WTC11 (cell line): Measurements from ENCODE around the gene MTUS2. TPM values are rescaled to one million over a fixed set of nuclear protein-coding genes. Genes with fewer than 3 reads are reported as not detected.

Experiments used
- ATAC-seq: fragments of 200-7000 bp; cut with Tn5 transposase; 2 replicates; pipeline ENCODE4 v1.10.0; 2021; ENCODE audit warnings: mild to moderate bottlenecking, moderate library complexity
- CTCF ChIA-PET: fragments of 300-600 bp; sonication (Branson Sonifier 250); formaldehyde crosslinking; loops from one replicate; lab custom pipeline; 2021; ENCODE audit warnings: antibody characterized with exemption; lab: Charles Lee
- POLR2A ChIA-PET: fragments of 350-600 bp; sonication (Branson Sonifier 250); formaldehyde crosslinking; loops from one replicate; lab custom pipeline; 2021; ENCODE audit warnings: antibody characterized with exemption; lab: Charles Lee
- DNase-seq: peaks from one replicate; pipeline ENCODE4 v3.0.0; 2021; ENCODE audit warnings: low spot score
- H3K27ac Mint-ChIP-seq: 2 replicates; pipeline ENCODE4 v1.8.0; 2021; ENCODE audit warnings: mixed read lengths
- H3K27me3 Mint-ChIP-seq: 2 replicates; pipeline ENCODE4 v1.8.0; 2021; ENCODE audit warnings: low read depth, mild to moderate bottlenecking, moderate library complexity, mixed read lengths
- H3K36me3 Mint-ChIP-seq: 2 replicates; pipeline ENCODE4 v1.8.0; 2021; ENCODE audit warnings: mixed read lengths
- H3K4me1 Mint-ChIP-seq: 2 replicates; pipeline ENCODE4 v1.8.0; 2022; ENCODE audit warnings: mixed read lengths
- H3K4me3 Mint-ChIP-seq: 2 replicates; pipeline ENCODE4 v1.8.0; 2021; ENCODE audit warnings: mild to moderate bottlenecking, moderate library complexity, mixed read lengths
- H3K9me3 Mint-ChIP-seq: 2 replicates; pipeline ENCODE4 v1.8.0; 2021; ENCODE audit warnings: mixed read lengths
- CBFB ChIP-seq: sonication (generic); formaldehyde crosslinking; IDR thresholded peaks from 2 replicates; pipeline ENCODE4 v1.8.1; 2022; ENCODE audit warnings: mild to moderate bottlenecking, low read depth, missing genetic modification reagents
- CREB1 ChIP-seq: sonication (generic); formaldehyde crosslinking; IDR thresholded peaks from 2 replicates; pipeline ENCODE4 v1.8.0; 2023; ENCODE audit warnings: mild to moderate bottlenecking, missing genetic modification reagents
- ETV6 ChIP-seq: sonication (generic); formaldehyde crosslinking; IDR thresholded peaks from 2 replicates; pipeline ENCODE4 v1.8.1; 2022; ENCODE audit warnings: mild to moderate bottlenecking, missing genetic modification reagents
- HMGA2 ChIP-seq: fragments of 250-450 bp; sonication (Bioruptor Pico); IDR thresholded peaks from 2 replicates; pipeline ENCODE4 v1.4.0; 2021; ENCODE audit warnings: mild to moderate bottlenecking, moderate library complexity
- MXD4 ChIP-seq: fragments of 250-450 bp; sonication (Bioruptor Pico); IDR thresholded peaks from 2 replicates; pipeline ENCODE4 v1.8.0; 2021; ENCODE audit warnings: mild to moderate bottlenecking, moderate library complexity, borderline replicate concordance
- TEAD4 ChIP-seq: sonication (generic); formaldehyde crosslinking; IDR thresholded peaks from 2 replicates; pipeline ENCODE4 v1.8.0; 2022; ENCODE audit warnings: mild to moderate bottlenecking, missing genetic modification reagents
- ZNF121 ChIP-seq: sonication (generic); formaldehyde crosslinking; IDR thresholded peaks from 2 replicates; pipeline ENCODE4 v1.8.0; 2023; ENCODE audit warnings: missing genetic modification reagents
- ZNF317 ChIP-seq: sonication (generic); formaldehyde crosslinking; IDR thresholded peaks from 2 replicates; pipeline ENCODE4 v1.8.1; 2023; ENCODE audit warnings: low read depth, mild to moderate bottlenecking, moderate library complexity, missing genetic modification reagents, borderline replicate concordance
- ZNF416 ChIP-seq: fragments of 250-450 bp; sonication (Bioruptor Pico); IDR thresholded peaks from 2 replicates; pipeline ENCODE4 v1.9.0; 2021; ENCODE audit warnings: mild to moderate bottlenecking, inconsistent platforms
- ZNF671 ChIP-seq: fragments of 250-450 bp; sonication (Bioruptor Pico); IDR thresholded peaks from 2 replicates; pipeline ENCODE4 v1.8.0; 2021; ENCODE audit warnings: mild to moderate bottlenecking
- total RNA-seq: library from RNA; stranded (reverse); gene quantifications from 3 replicates; pipeline ENCODE4 v1.2.3, GENCODE V29; 2021
- TF ChIP-seq, protein P1 (sequence below): sonication (generic); formaldehyde crosslinking; IDR thresholded peaks from 2 replicates; pipeline ENCODE4 v1.8.0; 2022; ENCODE audit warnings: mild to moderate bottlenecking, missing genetic modification reagents
- TF ChIP-seq, protein P2 (sequence below): sonication (generic); formaldehyde crosslinking; IDR thresholded peaks from 2 replicates; pipeline ENCODE4 v1.8.1; 2023; ENCODE audit warnings: mild to moderate bottlenecking, missing genetic modification reagents, borderline replicate concordance
- TF ChIP-seq, protein P3 (sequence below): fragments of 250-450 bp; sonication (Bioruptor Pico); IDR thresholded peaks from 2 replicates; pipeline ENCODE4 v1.9.0; 2021; ENCODE audit warnings: mild to moderate bottlenecking, borderline replicate concordance
- TF ChIP-seq, protein P4 (sequence below): sonication (generic); formaldehyde crosslinking; IDR thresholded peaks from 2 replicates; pipeline ENCODE4 v1.8.1; 2022; ENCODE audit warnings: mild to moderate bottlenecking, moderate library complexity, missing genetic modification reagents
- TF ChIP-seq, protein P5 (sequence below): fragments of 200-600 bp; IDR thresholded peaks from 2 replicates; pipeline ENCODE4 v1.8.0; 2022; ENCODE audit warnings: antibody characterized with exemption

MTUS2 gene
- total RNA-seq, 1 experiment from 2014 or later, result 0.22 TPM

DNA sequence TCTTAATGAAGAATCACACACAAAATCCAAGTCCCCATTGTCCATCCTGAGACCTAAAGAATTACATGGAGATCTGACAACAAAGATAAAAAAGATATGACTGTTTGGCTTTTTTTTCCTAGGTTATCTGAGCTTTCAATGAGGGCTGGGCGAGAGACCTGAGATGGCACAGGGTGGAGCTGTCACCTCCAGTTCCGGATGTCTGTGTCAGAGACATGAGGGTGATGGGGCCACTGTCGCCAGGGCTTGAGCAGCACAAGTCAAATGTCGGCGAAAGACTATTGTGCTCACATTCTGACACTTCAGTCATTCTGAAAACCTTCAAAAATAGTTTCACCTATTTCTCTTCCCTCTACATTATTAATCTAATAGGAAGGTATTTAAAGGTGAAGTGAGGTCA, 709.6 kb downstream of the MTUS2 start (continued):
- TF ChIP-seq, protein P1, sequence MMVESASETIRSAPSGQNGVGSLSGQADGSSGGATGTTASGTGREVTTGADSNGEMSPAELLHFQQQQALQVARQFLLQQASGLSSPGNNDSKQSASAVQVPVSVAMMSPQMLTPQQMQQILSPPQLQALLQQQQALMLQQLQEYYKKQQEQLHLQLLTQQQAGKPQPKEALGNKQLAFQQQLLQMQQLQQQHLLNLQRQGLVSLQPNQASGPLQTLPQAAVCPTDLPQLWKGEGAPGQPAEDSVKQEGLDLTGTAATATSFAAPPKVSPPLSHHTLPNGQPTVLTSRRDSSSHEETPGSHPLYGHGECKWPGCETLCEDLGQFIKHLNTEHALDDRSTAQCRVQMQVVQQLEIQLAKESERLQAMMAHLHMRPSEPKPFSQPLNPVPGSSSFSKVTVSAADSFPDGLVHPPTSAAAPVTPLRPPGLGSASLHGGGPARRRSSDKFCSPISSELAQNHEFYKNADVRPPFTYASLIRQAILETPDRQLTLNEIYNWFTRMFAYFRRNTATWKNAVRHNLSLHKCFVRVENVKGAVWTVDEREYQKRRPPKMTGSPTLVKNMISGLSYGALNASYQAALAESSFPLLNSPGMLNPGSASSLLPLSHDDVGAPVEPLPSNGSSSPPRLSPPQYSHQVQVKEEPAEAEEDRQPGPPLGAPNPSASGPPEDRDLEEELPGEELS (CRISPR knock-in tag), result no peak
- TF ChIP-seq ZNF317 (CRISPR knock-in tag), result no peak
- TF ChIP-seq, protein P2, sequence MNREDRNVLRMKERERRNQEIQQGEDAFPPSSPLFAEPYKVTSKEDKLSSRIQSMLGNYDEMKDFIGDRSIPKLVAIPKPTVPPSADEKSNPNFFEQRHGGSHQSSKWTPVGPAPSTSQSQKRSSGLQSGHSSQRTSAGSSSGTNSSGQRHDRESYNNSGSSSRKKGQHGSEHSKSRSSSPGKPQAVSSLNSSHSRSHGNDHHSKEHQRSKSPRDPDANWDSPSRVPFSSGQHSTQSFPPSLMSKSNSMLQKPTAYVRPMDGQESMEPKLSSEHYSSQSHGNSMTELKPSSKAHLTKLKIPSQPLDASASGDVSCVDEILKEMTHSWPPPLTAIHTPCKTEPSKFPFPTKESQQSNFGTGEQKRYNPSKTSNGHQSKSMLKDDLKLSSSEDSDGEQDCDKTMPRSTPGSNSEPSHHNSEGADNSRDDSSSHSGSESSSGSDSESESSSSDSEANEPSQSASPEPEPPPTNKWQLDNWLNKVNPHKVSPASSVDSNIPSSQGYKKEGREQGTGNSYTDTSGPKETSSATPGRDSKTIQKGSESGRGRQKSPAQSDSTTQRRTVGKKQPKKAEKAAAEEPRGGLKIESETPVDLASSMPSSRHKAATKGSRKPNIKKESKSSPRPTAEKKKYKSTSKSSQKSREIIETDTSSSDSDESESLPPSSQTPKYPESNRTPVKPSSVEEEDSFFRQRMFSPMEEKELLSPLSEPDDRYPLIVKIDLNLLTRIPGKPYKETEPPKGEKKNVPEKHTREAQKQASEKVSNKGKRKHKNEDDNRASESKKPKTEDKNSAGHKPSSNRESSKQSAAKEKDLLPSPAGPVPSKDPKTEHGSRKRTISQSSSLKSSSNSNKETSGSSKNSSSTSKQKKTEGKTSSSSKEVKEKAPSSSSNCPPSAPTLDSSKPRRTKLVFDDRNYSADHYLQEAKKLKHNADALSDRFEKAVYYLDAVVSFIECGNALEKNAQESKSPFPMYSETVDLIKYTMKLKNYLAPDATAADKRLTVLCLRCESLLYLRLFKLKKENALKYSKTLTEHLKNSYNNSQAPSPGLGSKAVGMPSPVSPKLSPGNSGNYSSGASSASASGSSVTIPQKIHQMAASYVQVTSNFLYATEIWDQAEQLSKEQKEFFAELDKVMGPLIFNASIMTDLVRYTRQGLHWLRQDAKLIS (CRISPR knock-in tag), result no peak

DNA sequence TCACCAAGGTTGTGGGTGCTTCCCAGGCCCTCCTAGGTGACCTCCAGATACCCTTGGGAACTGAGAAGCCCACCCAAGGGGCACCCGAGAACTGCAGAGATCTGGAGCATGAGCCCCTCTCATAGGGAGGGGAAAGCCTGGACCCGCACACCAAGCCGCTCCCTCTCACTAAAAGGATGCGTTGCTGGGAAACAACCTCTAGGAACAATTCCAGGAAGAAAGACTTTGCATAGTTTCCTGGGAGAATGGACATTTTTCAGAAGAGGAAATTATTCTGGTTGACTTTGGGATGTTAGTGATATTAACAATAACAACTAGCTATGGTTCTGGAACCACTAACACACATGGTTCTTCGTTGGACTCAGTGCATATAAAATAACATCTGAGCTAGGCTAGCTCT, 710.8 kb downstream of the MTUS2 start:
- TF ChIP-seq CBFB (CRISPR knock-in tag), result no peak
- no peak for TF ChIP-seq ZNF121
- TF ChIP-seq, protein P3, sequence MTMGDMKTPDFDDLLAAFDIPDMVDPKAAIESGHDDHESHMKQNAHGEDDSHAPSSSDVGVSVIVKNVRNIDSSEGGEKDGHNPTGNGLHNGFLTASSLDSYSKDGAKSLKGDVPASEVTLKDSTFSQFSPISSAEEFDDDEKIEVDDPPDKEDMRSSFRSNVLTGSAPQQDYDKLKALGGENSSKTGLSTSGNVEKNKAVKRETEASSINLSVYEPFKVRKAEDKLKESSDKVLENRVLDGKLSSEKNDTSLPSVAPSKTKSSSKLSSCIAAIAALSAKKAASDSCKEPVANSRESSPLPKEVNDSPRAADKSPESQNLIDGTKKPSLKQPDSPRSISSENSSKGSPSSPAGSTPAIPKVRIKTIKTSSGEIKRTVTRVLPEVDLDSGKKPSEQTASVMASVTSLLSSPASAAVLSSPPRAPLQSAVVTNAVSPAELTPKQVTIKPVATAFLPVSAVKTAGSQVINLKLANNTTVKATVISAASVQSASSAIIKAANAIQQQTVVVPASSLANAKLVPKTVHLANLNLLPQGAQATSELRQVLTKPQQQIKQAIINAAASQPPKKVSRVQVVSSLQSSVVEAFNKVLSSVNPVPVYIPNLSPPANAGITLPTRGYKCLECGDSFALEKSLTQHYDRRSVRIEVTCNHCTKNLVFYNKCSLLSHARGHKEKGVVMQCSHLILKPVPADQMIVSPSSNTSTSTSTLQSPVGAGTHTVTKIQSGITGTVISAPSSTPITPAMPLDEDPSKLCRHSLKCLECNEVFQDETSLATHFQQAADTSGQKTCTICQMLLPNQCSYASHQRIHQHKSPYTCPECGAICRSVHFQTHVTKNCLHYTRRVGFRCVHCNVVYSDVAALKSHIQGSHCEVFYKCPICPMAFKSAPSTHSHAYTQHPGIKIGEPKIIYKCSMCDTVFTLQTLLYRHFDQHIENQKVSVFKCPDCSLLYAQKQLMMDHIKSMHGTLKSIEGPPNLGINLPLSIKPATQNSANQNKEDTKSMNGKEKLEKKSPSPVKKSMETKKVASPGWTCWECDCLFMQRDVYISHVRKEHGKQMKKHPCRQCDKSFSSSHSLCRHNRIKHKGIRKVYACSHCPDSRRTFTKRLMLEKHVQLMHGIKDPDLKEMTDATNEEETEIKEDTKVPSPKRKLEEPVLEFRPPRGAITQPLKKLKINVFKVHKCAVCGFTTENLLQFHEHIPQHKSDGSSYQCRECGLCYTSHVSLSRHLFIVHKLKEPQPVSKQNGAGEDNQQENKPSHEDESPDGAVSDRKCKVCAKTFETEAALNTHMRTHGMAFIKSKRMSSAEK (CRISPR knock-in tag), result no peak
- TF ChIP-seq, protein P4, sequence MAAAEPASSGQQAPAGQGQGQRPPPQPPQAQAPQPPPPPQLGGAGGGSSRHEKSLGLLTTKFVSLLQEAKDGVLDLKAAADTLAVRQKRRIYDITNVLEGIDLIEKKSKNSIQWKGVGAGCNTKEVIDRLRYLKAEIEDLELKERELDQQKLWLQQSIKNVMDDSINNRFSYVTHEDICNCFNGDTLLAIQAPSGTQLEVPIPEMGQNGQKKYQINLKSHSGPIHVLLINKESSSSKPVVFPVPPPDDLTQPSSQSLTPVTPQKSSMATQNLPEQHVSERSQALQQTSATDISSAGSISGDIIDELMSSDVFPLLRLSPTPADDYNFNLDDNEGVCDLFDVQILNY (CRISPR knock-in tag), result no peak
- no peak for TF ChIP-seq TEAD4 (CRISPR knock-in tag)
- TF ChIP-seq HMGA2, result no peak
- TF ChIP-seq ZNF671 (CRISPR knock-in tag), result no peak
- no peak for TF ChIP-seq MXD4 (CRISPR knock-in tag)
- no peak for TF ChIP-seq ETV6 (CRISPR knock-in tag)
- TF ChIP-seq CREB1, result no peak
- TF ChIP-seq, protein P2 (CRISPR knock-in tag), result no peak
- TF ChIP-seq ZNF416 (CRISPR knock-in tag), result no peak
- TF ChIP-seq, protein P5, sequence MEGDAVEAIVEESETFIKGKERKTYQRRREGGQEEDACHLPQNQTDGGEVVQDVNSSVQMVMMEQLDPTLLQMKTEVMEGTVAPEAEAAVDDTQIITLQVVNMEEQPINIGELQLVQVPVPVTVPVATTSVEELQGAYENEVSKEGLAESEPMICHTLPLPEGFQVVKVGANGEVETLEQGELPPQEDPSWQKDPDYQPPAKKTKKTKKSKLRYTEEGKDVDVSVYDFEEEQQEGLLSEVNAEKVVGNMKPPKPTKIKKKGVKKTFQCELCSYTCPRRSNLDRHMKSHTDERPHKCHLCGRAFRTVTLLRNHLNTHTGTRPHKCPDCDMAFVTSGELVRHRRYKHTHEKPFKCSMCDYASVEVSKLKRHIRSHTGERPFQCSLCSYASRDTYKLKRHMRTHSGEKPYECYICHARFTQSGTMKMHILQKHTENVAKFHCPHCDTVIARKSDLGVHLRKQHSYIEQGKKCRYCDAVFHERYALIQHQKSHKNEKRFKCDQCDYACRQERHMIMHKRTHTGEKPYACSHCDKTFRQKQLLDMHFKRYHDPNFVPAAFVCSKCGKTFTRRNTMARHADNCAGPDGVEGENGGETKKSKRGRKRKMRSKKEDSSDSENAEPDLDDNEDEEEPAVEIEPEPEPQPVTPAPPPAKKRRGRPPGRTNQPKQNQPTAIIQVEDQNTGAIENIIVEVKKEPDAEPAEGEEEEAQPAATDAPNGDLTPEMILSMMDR, result no peak
- ATAC-seq (no peak), DNase-seq (no peak)
- H3K4me3 Mint-ChIP-seq, result no peak overlapping the region
- no peaks in the 10 kb centered on the region for H3K9me3 Mint-ChIP-seq
- CTCF ChIA-PET, result no interaction called here
- POLR2A ChIA-PET, result no interaction called here
- H3K27ac Mint-ChIP-seq, result no peak overlapping the region
- H3K27me3 Mint-ChIP-seq, result no peaks in the 10 kb centered on the region
- H3K4me1 Mint-ChIP-seq, result no peaks in the 10 kb centered on the region
- peaks cover 59% of the 10 kb centered on the region for H3K36me3 Mint-ChIP-seq
